H1 (cell line): Measurements from ENCODE around the gene ZC3HAV1.

Experiments used
- EZH2 ChIP-seq: fragments of 200-600 bp; sonication (generic); IDR thresholded peaks from 2 replicates; pipeline ENCODE4 v1.7.1; 2012; ENCODE audit warnings: low read depth, mild to moderate bottlenecking, moderate library complexity, low read length, inconsistent platforms; ENCODE audit not compliant: severe bottlenecking
- POLR2A ChIP-seq, 2 experiments: IDR thresholded peaks; 1 replicate in 1 of 2; 2 replicates in 1 of 2; pipeline ENCODE4 v1.6.1; 2011; ENCODE audit warnings: low read depth in 2 of 2, low read length in 2 of 2, mild to moderate bottlenecking in 2 of 2; ENCODE audit errors: control extremely low read depth in 1 of 2
- POLR2AphosphoS5 ChIP-seq: IDR thresholded peaks from 2 replicates; pipeline ENCODE4 v1.6.1; 2011; ENCODE audit warnings: low read depth, low read length
- SP1 ChIP-seq: IDR thresholded peaks from 2 replicates; pipeline ENCODE4 v1.6.1; 2011; ENCODE audit warnings: low read depth, low read length
- TF ChIP-seq, protein P1 (sequence below), 3 experiments: IDR thresholded peaks; 1 replicate in 2 of 3; 2 replicates in 1 of 3; pipeline versions ENCODE4 v1.5.1 to v1.6.1; 2011; ENCODE audit warnings: low read length in 3 of 3, mild to moderate bottlenecking in 3 of 3, inconsistent platforms in 2 of 3, low read depth in 1 of 3, moderate library complexity in 1 of 3; ENCODE audit not compliant: insufficient read depth in 1 of 3; ENCODE audit errors: control extremely low read depth in 1 of 3

DNA sequence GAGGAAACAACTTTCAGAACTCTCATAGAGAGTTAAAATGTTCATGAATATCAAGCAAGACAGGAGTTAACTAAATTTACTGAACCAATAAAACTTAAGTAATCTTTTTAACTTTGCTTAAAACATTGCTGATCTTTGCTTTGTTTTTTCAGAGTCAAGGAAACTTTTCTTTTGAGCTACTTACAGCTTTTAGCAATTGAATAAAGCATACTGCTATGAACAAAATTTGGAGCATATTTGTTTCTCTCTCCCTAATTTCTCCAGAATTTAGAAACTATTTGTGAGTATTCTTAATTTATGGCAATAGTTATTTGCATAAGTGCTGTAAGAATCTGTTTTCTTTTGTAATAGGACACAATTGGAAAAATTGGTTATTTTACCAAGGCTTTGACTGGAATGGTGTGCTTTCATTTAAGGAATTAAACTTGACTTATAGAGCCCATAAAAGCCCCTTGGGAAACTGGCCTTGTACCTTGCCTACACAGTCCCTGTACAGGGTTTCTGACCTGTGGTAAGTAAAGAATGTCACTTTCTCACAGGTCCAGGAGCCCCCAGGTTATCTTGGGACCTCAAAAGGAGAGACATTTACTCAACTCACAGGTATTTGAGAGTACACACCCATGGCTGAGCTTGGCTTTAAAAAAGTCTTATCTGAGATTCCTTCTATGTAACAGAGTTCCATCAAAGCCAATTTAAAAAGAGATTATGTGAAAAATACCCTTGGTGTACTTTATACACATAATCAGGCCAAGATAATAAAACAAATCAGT, 105.0 kb downstream of the ZC3HAV1 start:
- TF ChIP-seq, protein P1, sequence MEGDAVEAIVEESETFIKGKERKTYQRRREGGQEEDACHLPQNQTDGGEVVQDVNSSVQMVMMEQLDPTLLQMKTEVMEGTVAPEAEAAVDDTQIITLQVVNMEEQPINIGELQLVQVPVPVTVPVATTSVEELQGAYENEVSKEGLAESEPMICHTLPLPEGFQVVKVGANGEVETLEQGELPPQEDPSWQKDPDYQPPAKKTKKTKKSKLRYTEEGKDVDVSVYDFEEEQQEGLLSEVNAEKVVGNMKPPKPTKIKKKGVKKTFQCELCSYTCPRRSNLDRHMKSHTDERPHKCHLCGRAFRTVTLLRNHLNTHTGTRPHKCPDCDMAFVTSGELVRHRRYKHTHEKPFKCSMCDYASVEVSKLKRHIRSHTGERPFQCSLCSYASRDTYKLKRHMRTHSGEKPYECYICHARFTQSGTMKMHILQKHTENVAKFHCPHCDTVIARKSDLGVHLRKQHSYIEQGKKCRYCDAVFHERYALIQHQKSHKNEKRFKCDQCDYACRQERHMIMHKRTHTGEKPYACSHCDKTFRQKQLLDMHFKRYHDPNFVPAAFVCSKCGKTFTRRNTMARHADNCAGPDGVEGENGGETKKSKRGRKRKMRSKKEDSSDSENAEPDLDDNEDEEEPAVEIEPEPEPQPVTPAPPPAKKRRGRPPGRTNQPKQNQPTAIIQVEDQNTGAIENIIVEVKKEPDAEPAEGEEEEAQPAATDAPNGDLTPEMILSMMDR (IDR thresholded peaks at IDR 0.05; ENCODE audit: control extremely low read depth in 1 of 3, insufficient read depth in 1 of 3, low read depth in 1 of 3, low read length in 3 of 3): no peak
- TF ChIP-seq SP1 (no peak), EZH2 (no peak), POLR2A (IDR thresholded peaks at IDR 0.05; ENCODE audit: control extremely low read depth in 1 of 2, low read depth in 2 of 2, low read length in 2 of 2) (no peak), POLR2AphosphoS5 (no peak)
